ENCODE data around the gene TENM3.

DNA sequence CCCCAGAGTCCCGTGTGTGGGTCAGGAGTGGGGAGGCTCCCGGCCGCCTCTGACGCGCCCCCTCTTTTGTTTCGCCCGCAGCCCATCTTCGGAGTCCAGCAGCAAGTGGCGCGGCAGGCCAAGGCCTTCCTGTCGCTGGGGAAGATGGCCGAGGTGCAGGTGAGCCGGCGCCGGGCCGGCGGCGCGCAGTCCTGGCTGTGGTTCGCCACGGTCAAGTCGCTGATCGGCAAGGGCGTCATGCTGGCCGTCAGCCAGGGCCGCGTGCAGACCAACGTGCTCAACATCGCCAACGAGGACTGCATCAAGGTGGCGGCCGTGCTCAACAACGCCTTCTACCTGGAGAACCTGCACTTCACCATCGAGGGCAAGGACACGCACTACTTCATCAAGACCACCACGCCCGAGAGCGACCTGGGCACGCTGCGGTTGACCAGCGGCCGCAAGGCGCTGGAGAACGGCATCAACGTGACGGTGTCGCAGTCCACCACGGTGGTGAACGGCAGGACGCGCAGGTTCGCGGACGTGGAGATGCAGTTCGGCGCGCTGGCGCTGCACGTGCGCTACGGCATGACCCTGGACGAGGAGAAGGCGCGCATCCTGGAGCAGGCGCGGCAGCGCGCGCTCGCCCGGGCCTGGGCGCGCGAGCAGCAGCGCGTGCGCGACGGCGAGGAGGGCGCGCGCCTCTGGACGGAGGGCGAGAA lies 556.5 kb downstream of the TENM3 start:
- TF ChIP-seq, protein P1, sequence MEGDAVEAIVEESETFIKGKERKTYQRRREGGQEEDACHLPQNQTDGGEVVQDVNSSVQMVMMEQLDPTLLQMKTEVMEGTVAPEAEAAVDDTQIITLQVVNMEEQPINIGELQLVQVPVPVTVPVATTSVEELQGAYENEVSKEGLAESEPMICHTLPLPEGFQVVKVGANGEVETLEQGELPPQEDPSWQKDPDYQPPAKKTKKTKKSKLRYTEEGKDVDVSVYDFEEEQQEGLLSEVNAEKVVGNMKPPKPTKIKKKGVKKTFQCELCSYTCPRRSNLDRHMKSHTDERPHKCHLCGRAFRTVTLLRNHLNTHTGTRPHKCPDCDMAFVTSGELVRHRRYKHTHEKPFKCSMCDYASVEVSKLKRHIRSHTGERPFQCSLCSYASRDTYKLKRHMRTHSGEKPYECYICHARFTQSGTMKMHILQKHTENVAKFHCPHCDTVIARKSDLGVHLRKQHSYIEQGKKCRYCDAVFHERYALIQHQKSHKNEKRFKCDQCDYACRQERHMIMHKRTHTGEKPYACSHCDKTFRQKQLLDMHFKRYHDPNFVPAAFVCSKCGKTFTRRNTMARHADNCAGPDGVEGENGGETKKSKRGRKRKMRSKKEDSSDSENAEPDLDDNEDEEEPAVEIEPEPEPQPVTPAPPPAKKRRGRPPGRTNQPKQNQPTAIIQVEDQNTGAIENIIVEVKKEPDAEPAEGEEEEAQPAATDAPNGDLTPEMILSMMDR (conservative IDR thresholded peaks at IDR 0.05) = no peak
- no peak for TF ChIP-seq ZFX (IDR thresholded peaks at IDR 0.05)

All from C4-2B (cell line).